Fibroblast of pulmonary artery (primary cell): ENCODE data around the gene SPRYD4.

Source experiments
- DNase-seq: peaks from one replicate; pipeline ENCODE4 v3.0.0-alpha.2; 2010; ENCODE audit warnings: low read depth
- H3K4me3 ChIP-seq: replicated peaks from 2 replicates; pipeline ENCODE4 v1.5.1; 2011; ENCODE audit warnings: low read depth, mild to moderate bottlenecking, control low read depth, low read length, moderate library complexity
- TF ChIP-seq, protein P1 (sequence below): IDR thresholded peaks from 2 replicates; pipeline ENCODE4 v1.5.1; 2011; ENCODE audit warnings: mild to moderate bottlenecking, control low read depth, low read length, inconsistent platforms; ENCODE audit errors: missing control alignments

SPRYD4 gene

DNA sequence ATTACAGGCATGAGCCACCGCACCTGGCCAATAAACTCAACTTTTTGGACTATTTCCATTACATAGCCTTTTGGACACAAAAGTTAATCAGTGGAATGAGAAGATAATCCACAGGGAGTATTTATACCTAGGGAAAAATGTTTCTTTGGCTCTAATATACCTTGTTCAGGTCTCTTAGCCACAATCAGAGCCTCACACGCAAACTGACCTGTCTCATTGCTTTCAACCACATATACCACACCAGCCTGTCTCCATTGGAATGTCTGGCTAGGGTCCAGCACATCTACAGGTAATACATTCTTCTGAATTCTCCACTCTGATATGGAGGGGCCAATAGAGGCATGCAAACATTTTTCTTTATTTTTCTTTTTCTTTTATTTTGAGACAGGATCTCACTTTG, 49.5 kb downstream of the SPRYD4 start:
- DNase-seq = no peak
- TF ChIP-seq, protein P1, sequence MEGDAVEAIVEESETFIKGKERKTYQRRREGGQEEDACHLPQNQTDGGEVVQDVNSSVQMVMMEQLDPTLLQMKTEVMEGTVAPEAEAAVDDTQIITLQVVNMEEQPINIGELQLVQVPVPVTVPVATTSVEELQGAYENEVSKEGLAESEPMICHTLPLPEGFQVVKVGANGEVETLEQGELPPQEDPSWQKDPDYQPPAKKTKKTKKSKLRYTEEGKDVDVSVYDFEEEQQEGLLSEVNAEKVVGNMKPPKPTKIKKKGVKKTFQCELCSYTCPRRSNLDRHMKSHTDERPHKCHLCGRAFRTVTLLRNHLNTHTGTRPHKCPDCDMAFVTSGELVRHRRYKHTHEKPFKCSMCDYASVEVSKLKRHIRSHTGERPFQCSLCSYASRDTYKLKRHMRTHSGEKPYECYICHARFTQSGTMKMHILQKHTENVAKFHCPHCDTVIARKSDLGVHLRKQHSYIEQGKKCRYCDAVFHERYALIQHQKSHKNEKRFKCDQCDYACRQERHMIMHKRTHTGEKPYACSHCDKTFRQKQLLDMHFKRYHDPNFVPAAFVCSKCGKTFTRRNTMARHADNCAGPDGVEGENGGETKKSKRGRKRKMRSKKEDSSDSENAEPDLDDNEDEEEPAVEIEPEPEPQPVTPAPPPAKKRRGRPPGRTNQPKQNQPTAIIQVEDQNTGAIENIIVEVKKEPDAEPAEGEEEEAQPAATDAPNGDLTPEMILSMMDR = no peak
- no peak overlapping the region for H3K4me3 ChIP-seq

DNA sequence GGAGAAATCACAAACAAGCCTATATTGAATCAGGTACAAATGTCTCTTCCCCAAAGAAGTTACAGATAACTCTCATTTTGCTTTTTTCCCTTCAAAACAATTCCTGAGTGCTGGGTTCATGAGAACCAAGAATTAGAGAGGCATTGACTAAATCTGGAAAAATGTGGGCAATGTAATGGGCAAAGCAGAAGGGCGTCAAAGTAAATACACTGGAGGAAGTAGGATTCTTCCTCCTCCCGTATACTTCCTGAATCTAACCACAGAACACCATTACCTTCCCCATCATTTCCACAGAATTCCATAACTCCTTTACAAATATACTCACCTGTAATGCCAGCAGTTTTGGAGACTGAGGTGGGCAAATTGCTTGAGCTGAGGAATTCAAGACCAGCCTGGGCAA, 50.2 kb downstream of the SPRYD4 start:
- no peak overlapping the region for H3K4me3 ChIP-seq
- TF ChIP-seq, protein P1 = no peak
- peak; percentile 43 for DNase-seq

DNA sequence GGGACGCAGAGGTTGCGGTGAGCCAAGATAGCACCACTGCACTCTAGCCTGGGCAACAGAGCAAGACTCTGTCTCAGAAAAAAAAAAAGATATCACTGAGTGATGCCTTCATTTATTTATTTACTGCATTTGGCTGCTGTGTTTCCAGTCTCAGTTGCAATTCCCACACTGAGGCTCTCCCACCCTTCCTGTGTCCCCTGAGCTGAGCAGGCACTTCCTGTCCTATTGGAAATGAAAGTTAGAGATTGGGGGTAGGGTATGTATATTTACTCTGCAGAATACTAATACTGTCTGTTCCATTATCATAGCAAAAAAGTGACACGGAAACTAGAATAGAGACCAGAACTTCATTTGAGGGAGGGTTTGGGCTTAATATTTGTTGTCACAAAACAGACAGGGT, 51.7 kb downstream of the SPRYD4 start:
- TF ChIP-seq, protein P1 = no peak
- DNase-seq = peak; percentile 46
- H3K4me3 ChIP-seq = peak overlapping the region; percentile 14

DNA sequence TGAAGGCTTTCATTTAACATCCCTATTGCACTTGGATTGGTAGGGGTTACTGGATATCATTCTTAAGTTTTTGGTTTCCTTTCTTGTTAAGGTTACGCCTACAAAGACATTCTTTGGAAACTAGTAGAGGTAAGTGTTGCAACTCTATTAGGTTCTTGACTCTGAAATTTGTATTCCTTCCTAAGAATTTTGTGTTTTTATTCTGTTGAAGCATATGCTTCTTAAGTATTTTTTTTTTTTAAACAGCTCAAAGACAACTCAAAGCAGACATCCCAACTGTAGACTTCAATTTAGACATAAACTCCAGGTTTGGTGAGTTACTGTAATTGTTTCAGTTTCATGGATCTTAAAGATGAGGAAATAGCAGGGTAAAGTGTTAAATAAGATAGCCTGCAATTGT, 52.1 kb downstream of the SPRYD4 start:
- peak; percentile 60 for DNase-seq
- peak overlapping the region; percentile 62 for H3K4me3 ChIP-seq

DNA sequence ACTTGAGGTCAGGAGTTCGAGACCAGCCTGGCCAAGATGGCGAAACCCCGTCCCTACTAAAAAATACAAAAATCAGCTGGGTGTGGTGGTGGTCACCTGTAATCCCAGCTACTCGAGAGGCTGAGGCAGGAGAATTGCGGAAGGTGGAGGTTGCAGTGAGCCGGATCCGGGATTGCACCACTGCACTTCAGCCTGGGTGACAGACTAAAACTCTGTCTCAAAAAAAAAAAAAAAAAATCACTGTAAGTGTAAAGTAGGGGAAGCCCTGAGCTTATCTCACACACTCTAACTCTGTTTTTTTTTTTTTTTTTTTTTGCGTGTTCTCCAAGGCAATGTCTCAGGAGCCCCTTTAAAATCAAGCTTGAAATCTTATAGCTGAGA, 52.8 kb downstream of the SPRYD4 start:
- TF ChIP-seq, protein P1 = no peak
- no peak for DNase-seq
- peak overlapping the region; percentile 62 for H3K4me3 ChIP-seq

More for the DNA sequence above, 52.1 kb downstream of the SPRYD4 start:
- TF ChIP-seq, protein P1 = no peak

DNA sequence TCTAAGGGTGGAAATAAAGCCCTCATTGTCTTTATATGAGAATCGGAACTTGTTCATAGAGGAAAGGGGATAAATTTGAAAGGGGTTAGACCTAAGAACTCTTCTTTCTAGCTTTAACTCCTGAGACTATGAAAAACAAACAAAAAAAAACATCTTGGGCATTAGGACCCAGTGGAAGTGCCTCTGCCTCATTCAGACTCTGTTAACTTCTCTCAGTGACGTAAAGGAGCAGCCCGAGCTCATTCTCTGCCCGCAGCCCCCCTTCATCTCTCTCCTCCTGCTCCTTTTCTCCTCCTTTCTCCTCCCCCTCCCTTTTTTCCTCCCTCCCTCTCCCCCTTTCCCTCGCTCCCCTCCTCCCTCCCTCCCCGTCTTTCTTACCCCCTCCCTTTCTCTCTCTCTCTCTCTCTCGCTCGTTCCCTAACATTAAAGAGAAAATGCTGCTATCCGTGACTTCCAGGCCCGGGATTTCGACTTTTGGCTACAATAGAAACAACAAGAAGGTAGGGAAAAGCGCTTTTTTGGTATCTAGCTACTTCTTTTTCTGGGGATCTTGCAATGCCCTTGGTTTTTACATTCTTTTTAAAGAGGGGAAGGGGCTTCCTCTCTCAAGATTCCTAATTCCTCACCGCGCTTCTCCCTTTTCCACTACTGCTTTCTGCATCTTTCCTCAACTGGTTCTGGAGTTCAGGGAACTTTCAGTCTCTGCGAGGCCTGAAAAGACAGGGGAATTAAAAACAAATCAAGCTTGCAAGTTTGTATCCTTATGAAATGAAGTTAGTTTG, 53.4 kb downstream of the SPRYD4 start, which contains the start of gene RBMS2:
TSS of gene RBMS2 (plus strand) at position 231 of the 782 bp plus-strand sequence. CDS start at position 435, 204 bp downstream.
- DNase-seq = peak; percentile 97
- TF ChIP-seq, protein P1 = no peak
- peak within 1 kb of the TSS; percentile 62 for H3K4me3 ChIP-seq
